RPMI8226 (cell line): ENCODE results near the gene TMEM184B.

Source experiments
- DNase-seq: peaks from one replicate; pipeline ENCODE4 v3.0.0-alpha.2; 2015

Gene TMEM184B

GRCh38 chr22:38273135-38273826 lies 471 bp upstream of the TMEM184B start:
- peak; percentile 25 for DNase-seq

- DNase-seq = peak; percentile 26
These were observed 860 bp downstream of the TMEM184B start for GRCh38 chr22:38271927-38272372.

DNA sequence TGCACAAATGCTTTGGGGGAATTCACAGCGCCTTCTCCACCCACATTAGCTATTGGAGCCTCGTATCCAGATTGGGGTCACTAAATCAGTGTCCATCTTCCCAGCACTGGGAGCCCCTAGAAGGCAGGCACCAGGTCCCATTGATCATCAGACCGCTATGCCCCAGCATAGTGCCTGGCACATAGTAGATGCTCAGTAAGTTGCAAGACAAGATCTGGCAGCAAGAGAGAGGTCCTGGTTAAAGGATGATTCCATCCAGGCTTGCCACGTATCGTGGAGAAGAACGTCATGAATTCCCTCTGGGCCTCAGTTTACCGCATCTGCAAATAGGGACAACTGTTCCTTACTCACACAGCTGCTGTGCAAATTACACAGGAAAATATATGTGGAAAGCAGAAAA lies 1.7 kb downstream of the TMEM184B start:
- DNase-seq = no peak

GRCh38 chr22:38270091-38270992 lies 2.5 kb downstream of the TMEM184B start:
- DNase-seq = no peak

GRCh38 chr22:38269466-38269865 lies 3.3 kb downstream of the TMEM184B start:
- DNase-seq = no peak

GRCh38 chr22:38267086-38267485 lies 5.7 kb downstream of the TMEM184B start:
- DNase-seq = no peak

- DNase-seq = no peak
These were observed 6.7 kb downstream of the TMEM184B start for GRCh38 chr22:38266120-38266519.

GRCh38 chr22:38264322-38264843 lies 8.4 kb downstream of the TMEM184B start:
- DNase-seq = no peak

DNA sequence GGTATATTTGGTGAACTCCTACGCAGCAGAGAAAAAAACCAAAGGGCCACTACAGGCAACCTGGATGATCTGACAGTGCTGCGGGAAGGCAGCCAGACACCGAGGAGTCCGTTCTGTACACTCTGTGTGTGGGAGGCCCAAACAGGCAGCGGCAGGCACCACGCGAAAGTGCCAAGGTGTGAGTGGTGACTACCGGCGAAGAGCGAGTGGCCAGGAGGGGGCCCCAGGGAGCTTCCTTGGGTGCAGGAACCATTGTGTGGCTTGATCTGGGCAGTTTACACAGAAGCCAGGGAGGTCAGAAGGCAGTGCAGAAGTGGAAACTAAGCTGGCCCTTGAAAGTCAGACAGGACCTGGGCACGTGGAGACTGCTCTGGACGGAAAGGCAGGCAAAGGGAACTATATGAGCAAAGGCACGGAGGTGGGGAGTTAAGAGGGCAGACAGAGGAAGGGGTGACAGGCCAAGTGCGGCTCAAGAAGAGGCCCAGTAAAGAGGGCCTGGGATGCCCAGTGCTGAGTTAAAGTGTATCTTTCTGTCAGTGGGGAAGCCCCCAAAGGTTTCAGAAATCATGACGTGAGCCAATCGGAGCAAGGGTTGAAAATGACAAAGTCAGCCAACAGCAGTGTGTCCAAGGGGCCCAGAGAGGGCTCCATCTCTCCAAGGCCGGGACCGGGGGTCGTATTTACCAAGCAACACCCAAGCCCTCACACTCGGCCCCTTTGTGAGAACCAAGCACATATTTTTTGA lies 10.6 kb downstream of the TMEM184B start:
- DNase-seq = peak; percentile 45

GRCh38 chr22:38260761-38261681 lies 11.8 kb downstream of the TMEM184B start:
- DNase-seq = no peak

- DNase-seq = no peak
These were observed 13.4 kb downstream of the TMEM184B start for GRCh38 chr22:38259370-38259769.

DNA sequence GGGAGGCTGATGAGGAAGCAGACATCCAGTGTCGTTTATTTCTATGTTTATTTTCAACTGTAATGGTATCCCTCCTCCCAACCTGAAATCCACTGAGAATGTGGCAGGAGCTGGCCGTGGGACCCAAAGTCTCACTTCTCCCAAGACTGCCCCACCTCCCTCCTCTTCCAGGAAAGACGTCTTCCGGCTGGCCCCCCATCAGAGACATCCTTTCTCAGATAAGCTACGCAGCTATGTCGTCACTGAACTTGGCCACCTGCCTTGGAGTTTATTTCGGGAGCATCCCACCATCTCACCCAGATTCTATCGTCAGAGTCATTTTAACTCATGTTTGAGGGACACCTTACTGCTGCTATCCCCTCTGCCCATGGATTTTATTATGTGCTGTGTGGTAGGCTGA lies 13.9 kb downstream of the TMEM184B start:
- DNase-seq = no peak

- DNase-seq = no peak
These were observed 15.1 kb downstream of the TMEM184B start for GRCh38 chr22:38257650-38258250.

DNA sequence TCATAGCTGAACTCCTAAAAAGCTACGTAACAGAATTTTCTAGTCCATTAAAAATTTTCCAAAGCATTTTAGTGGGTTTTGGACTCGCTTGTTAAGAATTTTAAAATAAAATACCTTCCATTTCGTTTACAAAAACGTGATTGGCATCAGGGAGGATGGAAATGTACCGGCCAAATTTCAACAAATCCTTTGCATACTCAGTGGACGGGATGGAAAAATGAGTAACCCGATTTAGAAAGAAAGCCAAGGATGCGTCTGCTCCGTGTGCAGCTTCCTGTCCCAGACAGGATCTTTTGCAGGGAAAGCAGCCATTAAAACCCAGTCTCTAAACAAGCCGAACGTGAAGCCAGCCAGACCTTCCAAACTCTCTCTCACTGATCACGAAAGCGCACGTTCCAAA lies 15.6 kb downstream of the TMEM184B start:
- DNase-seq = no peak

DNA sequence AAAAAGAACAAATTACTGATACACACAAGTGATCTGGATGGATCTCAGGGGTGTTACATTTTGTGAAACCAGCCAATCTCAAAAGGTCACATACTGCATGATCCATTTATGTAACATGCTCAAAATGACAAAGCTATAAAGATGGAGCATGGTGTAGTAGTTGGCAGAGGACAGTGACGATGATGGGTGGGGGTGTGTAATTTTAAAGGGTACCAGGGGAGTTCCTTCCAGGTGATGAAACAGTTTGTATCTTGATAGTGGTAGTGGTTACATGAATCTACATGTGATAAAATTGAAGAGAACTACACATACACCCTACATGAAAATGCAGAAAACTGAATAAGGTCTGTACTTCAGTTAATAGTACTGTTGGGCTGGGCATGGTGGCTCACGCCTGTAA lies 17.1 kb downstream of the TMEM184B start:
- DNase-seq = no peak

GRCh38 chr22:38251341-38251692 lies 21.5 kb downstream of the TMEM184B start:
- no peak for DNase-seq

DNA sequence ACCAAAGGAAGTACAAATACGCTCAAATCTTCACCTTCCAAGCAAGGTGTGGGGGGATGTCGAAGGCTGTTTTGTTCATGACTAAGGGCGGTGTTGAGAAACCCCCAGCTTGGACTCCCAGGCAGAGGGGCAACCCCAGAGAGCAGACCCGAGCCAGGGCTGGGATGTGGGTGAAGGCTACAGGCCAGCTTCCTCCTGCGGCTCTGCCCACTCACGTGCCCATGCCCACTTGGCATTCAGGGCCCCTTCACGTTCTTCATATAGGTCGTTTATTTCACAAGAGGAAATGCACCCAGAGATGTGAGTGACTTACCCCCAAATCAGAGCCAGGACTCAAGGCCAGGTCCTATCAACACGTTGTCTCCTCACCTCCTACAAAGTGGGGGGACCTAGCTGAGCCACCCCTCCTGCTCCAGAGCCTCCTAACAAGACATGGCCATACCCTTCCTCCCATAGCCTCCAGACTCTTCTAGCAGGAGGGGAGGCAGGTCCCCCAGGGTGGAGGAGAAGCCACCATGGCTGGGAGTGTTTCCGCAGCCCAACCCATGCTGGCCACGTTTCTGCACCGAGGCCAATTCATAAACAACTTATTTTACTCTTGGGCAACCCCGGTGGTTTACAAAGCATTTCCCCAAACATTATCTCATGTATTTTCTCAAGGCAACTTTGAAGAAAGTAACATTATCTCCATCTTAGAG lies 22.0 kb downstream of the TMEM184B start:
- no peak for DNase-seq

DNA sequence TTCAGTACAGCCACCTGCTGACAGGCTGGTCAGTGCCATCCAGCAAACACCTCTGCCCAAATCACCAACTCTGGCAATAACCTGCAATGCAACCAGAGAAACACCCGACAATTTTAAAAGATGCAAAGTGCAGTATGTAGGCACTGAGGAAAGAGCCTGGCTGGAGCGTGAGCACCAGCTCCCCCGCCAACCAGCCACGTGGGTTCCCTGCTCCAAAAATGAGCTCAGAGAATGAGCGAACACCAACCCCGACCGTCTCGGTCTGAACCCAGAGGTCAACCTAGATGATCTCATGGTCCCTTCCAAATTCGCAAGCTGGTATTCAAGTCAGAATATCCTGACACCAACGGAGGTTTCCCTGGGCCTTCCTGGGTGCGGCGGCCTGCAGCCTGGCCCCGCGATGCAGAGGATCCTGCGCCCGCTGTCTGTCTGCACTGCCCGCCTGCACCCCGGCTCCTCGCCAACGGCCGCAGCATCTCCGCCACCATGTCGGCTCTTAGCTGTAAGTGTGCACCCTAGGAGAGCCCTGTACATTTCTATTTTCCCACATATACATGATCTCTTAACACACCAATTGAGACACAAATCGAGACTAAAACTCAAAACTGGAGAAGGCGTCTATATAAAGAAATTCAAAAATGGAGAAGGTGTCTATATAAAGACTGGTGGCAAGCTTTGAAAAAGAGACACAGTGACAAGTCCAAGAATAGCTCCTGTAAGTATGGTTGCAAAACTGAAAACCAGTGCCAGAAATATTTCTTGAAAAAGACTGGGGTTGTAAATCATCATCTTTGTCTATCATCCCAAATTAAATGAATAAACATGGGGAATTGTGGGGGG lies 22.8 kb downstream of the TMEM184B start:
- no peak for DNase-seq

- DNase-seq = no peak
These were observed 23.5 kb downstream of the TMEM184B start for GRCh38 chr22:38249301-38249700.

GRCh38 chr22:38248280-38248679 lies 24.5 kb downstream of the TMEM184B start:
- no peak for DNase-seq
